GM12801 (cell line): ENCODE measurements around the gene P2RX4.

ENCODE experiments used
- TF ChIP-seq, protein P1 (sequence below): IDR thresholded peaks from one replicate; pipeline ENCODE4 v1.5.1; 2011; ENCODE audit warnings: control low read depth; ENCODE audit not compliant: insufficient read length; ENCODE audit errors: extremely low read depth

The P2RX4 gene

DNA sequence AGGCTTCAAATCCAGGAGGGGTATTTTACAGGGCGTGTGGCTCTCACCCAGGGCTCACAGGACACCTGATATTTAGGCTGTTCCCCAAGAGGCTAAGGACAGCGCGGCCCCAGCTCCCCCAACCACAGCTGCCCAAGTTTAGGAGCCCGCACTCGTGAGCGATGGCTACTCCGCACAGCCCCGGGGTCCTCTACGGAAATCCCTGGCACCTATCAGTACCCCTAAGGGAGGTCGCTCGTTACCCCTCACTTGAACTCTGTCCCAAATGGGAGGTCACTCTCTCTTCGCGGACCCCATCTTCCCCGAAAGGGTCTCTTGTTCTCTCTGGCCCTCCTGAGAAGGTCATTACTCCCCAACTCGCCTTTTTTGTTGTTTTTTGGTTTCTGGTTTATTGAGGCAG lies 708 bp upstream of the P2RX4 start:
- TF ChIP-seq, protein P1, sequence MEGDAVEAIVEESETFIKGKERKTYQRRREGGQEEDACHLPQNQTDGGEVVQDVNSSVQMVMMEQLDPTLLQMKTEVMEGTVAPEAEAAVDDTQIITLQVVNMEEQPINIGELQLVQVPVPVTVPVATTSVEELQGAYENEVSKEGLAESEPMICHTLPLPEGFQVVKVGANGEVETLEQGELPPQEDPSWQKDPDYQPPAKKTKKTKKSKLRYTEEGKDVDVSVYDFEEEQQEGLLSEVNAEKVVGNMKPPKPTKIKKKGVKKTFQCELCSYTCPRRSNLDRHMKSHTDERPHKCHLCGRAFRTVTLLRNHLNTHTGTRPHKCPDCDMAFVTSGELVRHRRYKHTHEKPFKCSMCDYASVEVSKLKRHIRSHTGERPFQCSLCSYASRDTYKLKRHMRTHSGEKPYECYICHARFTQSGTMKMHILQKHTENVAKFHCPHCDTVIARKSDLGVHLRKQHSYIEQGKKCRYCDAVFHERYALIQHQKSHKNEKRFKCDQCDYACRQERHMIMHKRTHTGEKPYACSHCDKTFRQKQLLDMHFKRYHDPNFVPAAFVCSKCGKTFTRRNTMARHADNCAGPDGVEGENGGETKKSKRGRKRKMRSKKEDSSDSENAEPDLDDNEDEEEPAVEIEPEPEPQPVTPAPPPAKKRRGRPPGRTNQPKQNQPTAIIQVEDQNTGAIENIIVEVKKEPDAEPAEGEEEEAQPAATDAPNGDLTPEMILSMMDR, result no peak

DNA sequence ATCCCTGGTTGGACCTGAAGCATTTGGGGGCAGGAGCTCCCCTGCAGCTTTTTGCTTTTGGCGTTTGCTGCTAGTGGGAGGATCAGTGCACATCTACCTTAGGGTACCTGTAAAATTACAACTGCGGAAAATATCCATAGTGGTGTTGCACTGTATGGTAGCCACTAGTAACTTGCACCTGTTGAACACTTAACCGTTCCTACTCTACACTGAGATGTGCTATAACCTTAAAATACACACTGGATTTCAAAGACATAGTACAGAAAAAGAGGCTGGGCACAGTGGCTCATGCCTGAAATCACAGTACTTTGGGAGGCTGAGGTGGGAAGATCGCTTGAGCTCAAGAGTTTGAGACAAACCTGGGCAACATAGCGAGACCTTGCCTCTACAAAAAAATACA lies 2.9 kb downstream of the P2RX4 start:
- TF ChIP-seq, protein P1, result no peak

DNA sequence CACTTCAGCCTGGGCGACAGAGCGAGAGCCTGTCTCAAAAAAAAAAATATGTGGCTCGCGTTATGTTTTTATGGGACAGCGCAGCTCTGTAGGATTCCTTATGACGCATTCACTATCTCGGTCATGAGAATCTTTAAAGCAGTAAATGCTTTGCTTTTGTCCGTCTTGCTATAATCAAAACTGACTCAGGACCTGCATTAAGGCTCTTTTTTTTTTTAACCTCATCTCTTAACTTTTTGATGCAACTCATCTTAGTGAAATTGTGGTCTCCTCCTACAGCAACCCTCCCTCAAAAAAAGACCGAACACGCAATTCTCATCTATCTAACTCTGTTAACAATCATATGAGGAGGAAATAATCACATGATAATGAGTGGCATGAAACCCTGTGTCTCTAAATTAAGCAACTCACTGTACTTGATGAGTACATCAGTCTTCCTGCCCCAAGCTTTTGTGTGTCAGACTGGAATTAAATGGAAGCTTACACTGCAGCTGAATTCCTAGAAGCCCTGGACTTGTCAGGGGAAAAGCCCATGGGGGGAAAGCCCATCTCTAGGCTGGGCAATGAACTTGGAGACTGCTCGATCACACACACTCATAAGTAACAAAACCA lies 4.3 kb downstream of the P2RX4 start:
- TF ChIP-seq, protein P1, result no peak

DNA sequence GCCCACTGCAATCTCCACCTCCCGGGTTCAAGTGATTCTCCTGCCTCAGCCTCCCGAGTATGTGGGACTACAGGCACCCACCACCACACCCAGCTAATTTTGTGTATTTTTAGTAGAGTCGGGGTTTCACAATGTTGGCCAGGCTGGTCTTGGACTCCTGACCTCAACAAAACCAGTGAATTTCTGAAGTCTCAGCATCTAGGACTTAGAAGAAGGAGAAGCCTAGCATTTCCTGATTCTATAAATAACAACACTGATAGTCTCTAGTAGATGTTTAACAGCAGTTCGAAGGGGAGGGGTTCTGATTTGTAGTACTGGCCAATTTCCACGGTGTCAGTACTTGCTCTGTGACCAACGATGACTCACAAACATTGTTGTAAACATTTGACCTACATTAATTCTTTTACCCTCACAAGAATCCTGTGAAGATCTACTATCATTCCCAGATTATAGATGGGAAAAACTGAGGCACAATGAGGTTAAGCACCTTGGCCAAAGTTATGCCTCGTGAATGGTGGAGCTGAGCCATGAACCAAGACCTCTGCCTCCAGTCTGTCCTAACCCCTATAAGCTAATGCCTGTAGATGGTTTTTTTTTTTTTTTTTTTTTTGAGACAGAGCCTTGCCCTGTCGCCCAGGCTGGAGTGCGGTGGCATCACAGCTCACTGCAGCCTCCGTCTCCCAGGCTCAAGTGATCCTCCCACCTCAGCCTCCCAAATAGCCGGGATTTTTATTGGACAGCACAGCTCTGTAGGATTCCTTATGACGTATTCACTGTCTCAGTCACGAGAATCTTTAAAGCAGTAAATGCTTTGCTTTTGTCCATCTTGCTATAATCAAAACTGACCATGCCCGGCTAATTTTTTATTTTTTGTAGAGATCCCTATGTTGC lies 5.2 kb downstream of the P2RX4 start:
- TF ChIP-seq, protein P1, result no peak

DNA sequence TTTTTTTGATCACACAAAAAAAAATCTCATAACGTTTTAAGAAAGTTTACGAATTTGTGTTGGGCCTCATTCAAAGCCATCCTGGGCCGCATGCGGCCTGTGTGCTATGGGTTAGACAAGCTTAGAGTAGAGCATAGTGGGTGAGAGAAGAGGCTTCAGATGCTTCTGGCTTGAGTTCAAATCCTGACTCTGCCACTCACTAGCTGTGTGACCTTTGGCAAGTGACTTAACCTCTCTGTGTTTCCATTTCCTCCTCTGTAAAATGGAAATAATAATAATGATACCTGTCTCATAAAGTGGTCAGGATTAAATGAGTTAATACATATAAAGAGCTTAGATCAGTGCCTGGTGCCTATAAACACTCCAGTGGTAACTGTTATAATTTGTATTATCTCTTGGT lies 6.2 kb downstream of the P2RX4 start:
- TF ChIP-seq, protein P1, result no peak

DNA sequence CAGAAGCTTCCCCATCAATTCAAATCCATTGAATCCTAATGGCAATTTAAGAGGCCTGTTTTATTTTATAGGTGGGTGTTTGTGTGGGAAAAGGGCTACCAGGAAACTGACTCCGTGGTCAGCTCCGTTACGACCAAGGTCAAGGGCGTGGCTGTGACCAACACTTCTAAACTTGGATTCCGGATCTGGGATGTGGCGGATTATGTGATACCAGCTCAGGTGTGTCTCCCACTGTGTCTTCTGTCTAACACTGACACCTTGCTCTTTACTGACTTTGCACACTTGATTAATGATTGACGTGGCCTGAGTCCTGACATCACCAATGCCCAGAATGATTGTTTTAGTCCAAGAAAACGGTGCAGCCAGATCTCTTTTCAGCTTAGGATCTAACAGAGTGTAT lies 7.1 kb downstream of the P2RX4 start:
- TF ChIP-seq, protein P1, result no peak

DNA sequence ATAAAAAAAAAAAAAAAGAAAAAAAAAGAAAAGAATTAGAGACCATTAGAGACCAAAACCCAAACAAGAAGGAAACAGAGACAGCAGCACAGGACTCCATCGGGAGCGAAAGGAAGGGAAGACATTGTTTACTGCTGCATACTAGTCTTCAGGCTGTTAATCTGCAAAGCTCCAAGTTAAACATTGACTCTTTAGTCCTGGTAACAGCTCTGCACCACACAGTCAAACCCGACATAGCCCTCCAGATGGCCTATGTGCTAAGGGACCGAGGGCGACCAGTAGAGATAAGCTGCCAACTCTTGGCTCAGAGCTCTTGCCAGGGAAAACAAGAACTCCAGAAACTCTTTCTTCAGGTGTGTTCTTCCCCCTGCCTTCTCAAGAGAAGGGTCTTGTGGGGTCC lies 7.8 kb downstream of the P2RX4 start:
- TF ChIP-seq, protein P1, result no peak
